Skeletal muscle satellite cell (primary cell): Measurements from ENCODE around the gene RHOT1.

Source experiments
- H3K27me3 ChIP-seq: 2 replicates; pipeline ENCODE4 v1.7.0; 2013; ENCODE audit warnings: low read length; ENCODE audit not compliant: control insufficient read depth, insufficient read depth
- H3K36me3 ChIP-seq: 2 replicates; pipeline ENCODE4 v1.7.0; 2013; ENCODE audit warnings: mild to moderate bottlenecking, control low read depth, low read length; ENCODE audit not compliant: insufficient read depth
- H3K4me1 ChIP-seq: 2 replicates; pipeline ENCODE4 v1.7.0; 2013; ENCODE audit warnings: low read length; ENCODE audit not compliant: control insufficient read depth, insufficient read depth
- H3K4me2 ChIP-seq: 2 replicates; pipeline ENCODE4 v1.7.0; 2013; ENCODE audit warnings: mild to moderate bottlenecking, low read length
- H3K4me3 ChIP-seq: 2 replicates; pipeline ENCODE4 v1.7.0; 2013; ENCODE audit warnings: low read length
- H3K9ac ChIP-seq: 2 replicates; pipeline ENCODE4 v1.7.0; 2013; ENCODE audit warnings: mild to moderate bottlenecking, low read depth, low read length, moderate library complexity
- H3K9me3 ChIP-seq: replicated peaks from 2 replicates; pipeline ENCODE4 v1.7.0; 2013; ENCODE audit warnings: mild to moderate bottlenecking, control low read depth, low read length

RHOT1 gene

GRCh38 chr17:32264823-32265191, 122.5 kb downstream of the RHOT1 start:
- Histone ChIP-seq H3K4me1 (peaks cover 6% of the 10 kb centered on the region), H3K9me3 (no peaks in the 10 kb centered on the region), H3K4me2 (no peak overlapping the region), H3K36me3 (no peaks in the 10 kb centered on the region), H3K9ac (no peak overlapping the region), H3K4me3 (no peak overlapping the region), H3K27me3 (peaks cover 84% of the 10 kb centered on the region)

- Histone ChIP-seq H3K27me3 (peaks cover 86% of the 10 kb centered on the region), H3K9me3 (no peaks in the 10 kb centered on the region), H3K36me3 (no peaks in the 10 kb centered on the region), H3K4me2 (peak within 1 kb of the TSS; percentile 81), H3K9ac (no peak within 1 kb of the TSS), H3K4me1 (peaks cover 6% of the 10 kb centered on the region), H3K4me3 (peak within 1 kb of the TSS; percentile 62)
These were observed 123.1 kb downstream of the RHOT1 start, which contains the start of gene RHBDL3 for GRCh38 chr17:32265192-32265923. Gene RHBDL3 (plus strand): TSS chr17:32265832. CDS start chr17:32266190, 358 bp downstream.

- Histone ChIP-seq H3K27me3 (peaks cover 88% of the 10 kb centered on the region), H3K4me2 (peak overlapping the region; percentile 81), H3K4me1 (peaks cover 6% of the 10 kb centered on the region), H3K9ac (no peak overlapping the region), H3K9me3 (no peaks in the 10 kb centered on the region), H3K36me3 (no peaks in the 10 kb centered on the region), H3K4me3 (peak overlapping the region; percentile 62)
These were observed 123.7 kb downstream of the RHOT1 start for GRCh38 chr17:32266051-32266388.

GRCh38 chr17:32266389-32267301, 124.3 kb downstream of the RHOT1 start:
- no peak overlapping the region for H3K9ac ChIP-seq
- H3K4me1 ChIP-seq = peaks cover 6% of the 10 kb centered on the region
- H3K36me3 ChIP-seq = no peaks in the 10 kb centered on the region
- H3K4me3 ChIP-seq = peak overlapping the region; percentile 62
- peak overlapping the region; percentile 81 for H3K4me2 ChIP-seq
- H3K9me3 ChIP-seq = no peaks in the 10 kb centered on the region
- peaks cover 88% of the 10 kb centered on the region for H3K27me3 ChIP-seq

- Histone ChIP-seq H3K4me2 (no peak overlapping the region), H3K4me1 (peaks cover 6% of the 10 kb centered on the region), H3K27me3 (peaks cover 88% of the 10 kb centered on the region), H3K9me3 (no peaks in the 10 kb centered on the region), H3K36me3 (no peaks in the 10 kb centered on the region), H3K9ac (no peak overlapping the region), H3K4me3 (no peak overlapping the region)
These were observed 125.4 kb downstream of the RHOT1 start for GRCh38 chr17:32267690-32268205.

- H3K4me1 ChIP-seq = peaks cover 6% of the 10 kb centered on the region
- H3K9me3 ChIP-seq = no peaks in the 10 kb centered on the region
- H3K27me3 ChIP-seq = peaks cover 80% of the 10 kb centered on the region
- no peak overlapping the region for H3K9ac ChIP-seq
- no peak overlapping the region for H3K4me3 ChIP-seq
- H3K4me2 ChIP-seq = no peak overlapping the region
- H3K36me3 ChIP-seq = no peaks in the 10 kb centered on the region
These were observed 126.5 kb downstream of the RHOT1 start for GRCh38 chr17:32268734-32269288.

GRCh38 chr17:32269377-32269776, 127.1 kb downstream of the RHOT1 start:
- no peak overlapping the region for H3K4me3 ChIP-seq
- H3K27me3 ChIP-seq = peaks cover 74% of the 10 kb centered on the region
- peaks cover 6% of the 10 kb centered on the region for H3K4me1 ChIP-seq
- H3K9me3 ChIP-seq = no peaks in the 10 kb centered on the region
- no peaks in the 10 kb centered on the region for H3K36me3 ChIP-seq
- no peak overlapping the region for H3K4me2 ChIP-seq
- no peak overlapping the region for H3K9ac ChIP-seq

GRCh38 chr17:32271844-32272243, 129.5 kb downstream of the RHOT1 start:
- no peaks in the 10 kb centered on the region for H3K9me3 ChIP-seq
- no peak overlapping the region for H3K4me3 ChIP-seq
- H3K36me3 ChIP-seq = no peaks in the 10 kb centered on the region
- no peak overlapping the region for H3K4me2 ChIP-seq
- H3K9ac ChIP-seq = no peak overlapping the region
- peaks cover 15% of the 10 kb centered on the region for H3K4me1 ChIP-seq
- H3K27me3 ChIP-seq = peaks cover 55% of the 10 kb centered on the region

- Histone ChIP-seq H3K4me1 (peaks cover 14% of the 10 kb centered on the region), H3K27me3 (peaks cover 34% of the 10 kb centered on the region), H3K9ac (no peak overlapping the region), H3K4me2 (no peak overlapping the region), H3K9me3 (no peaks in the 10 kb centered on the region), H3K36me3 (no peaks in the 10 kb centered on the region), H3K4me3 (no peak overlapping the region)
These were observed 131.8 kb downstream of the RHOT1 start for GRCh38 chr17:32274101-32274500.

- Histone ChIP-seq H3K4me2 (peak overlapping the region; percentile 34), H3K27me3 (peaks cover 33% of the 10 kb centered on the region), H3K9me3 (no peaks in the 10 kb centered on the region), H3K4me1 (peaks cover 14% of the 10 kb centered on the region), H3K9ac (no peak overlapping the region), H3K36me3 (no peaks in the 10 kb centered on the region), H3K4me3 (no peak overlapping the region)
These were observed 132.3 kb downstream of the RHOT1 start for GRCh38 chr17:32274643-32275042.
